HUES64 (cell line): Measurements from ENCODE around the gene CFAP77. TPM values are rescaled to one million over a fixed set of nuclear protein-coding genes. Genes with fewer than 3 reads are reported as not detected.
"Not testable (repeated sequence)": the region's sequence is repeated elsewhere in the genome, so short reads cannot be mapped to it uniquely, and the experiment has no call there.

Experiments
- H3K27ac ChIP-seq: 2 replicates; pipeline ENCODE4 v1.7.0; 2013; ENCODE audit warnings: low read depth, low read length, inconsistent platforms
- H3K27me3 ChIP-seq: 2 replicates; pipeline ENCODE4 v1.6.1; 2013; ENCODE audit warnings: mild to moderate bottlenecking, low read length; ENCODE audit not compliant: insufficient read depth
- H3K36me3 ChIP-seq: 2 replicates; pipeline ENCODE4 v1.6.1; 2013; ENCODE audit warnings: mild to moderate bottlenecking, low read length; ENCODE audit not compliant: insufficient read depth
- H3K4me1 ChIP-seq: 2 replicates; pipeline ENCODE4 v1.6.1; 2013; ENCODE audit warnings: mild to moderate bottlenecking, low read length, moderate library complexity; ENCODE audit not compliant: insufficient read depth
- H3K4me3 ChIP-seq: 2 replicates; pipeline ENCODE4 v1.5.1; 2013; ENCODE audit warnings: mild to moderate bottlenecking, low read length, moderate library complexity
- H3K9ac ChIP-seq: 2 replicates; pipeline ENCODE4 v1.6.1; 2013; ENCODE audit warnings: mild to moderate bottlenecking, low read depth, low read length
- H3K9me3 ChIP-seq: 2 replicates; pipeline ENCODE4 v1.6.1; 2013; ENCODE audit warnings: low read depth, low read length; ENCODE audit not compliant: insufficient read depth
- WGBS: fragments of 150-250, 120-280 bp; methylation state at CpG from one replicate; pipeline ENCODE4 v1.1.7; 2013; ENCODE audit warnings: missing lambda C conversion rate; 5-methylcytosine and 5-hydroxymethylcytosine counted together
- polyA plus RNA-seq, 2 experiments: library from polyadenylated mRNA; stranded (reverse); fragments of 50-300 nt; gene quantifications; one replicate each; pipeline ENCODE4 v1.2.3, GENCODE V29; 2013

Gene CFAP77
- polyA plus RNA-seq (2013, experiment 1 of 2) = 0.80 TPM
- 1.1 TPM for polyA plus RNA-seq (2013, experiment 2 of 2)

- peaks cover 53% of the 10 kb centered on the region for H3K27me3 ChIP-seq
- H3K27ac ChIP-seq = peak within 1 kb of the TSS; percentile 74
- H3K4me1 ChIP-seq = peaks cover 14% of the 10 kb centered on the region
- no peaks in the 10 kb centered on the region for H3K9me3 ChIP-seq
- under 1% methylated on average over 69 of the region's 69 CpGs for WGBS
- peak within 1 kb of the TSS; percentile 71 for H3K4me3 ChIP-seq
- no peaks in the 10 kb centered on the region for H3K36me3 ChIP-seq
- H3K9ac ChIP-seq = peak within 1 kb of the TSS; percentile 95
Measured at GRCh38 chr9:132409828-132410528, at the start of gene CFAP77. Gene CFAP77 (plus strand): TSS chr9:132410211. CDS start chr9:132410272, 61 bp downstream.

- no peak overlapping the region for H3K4me3 ChIP-seq
- no peaks in the 10 kb centered on the region for H3K9me3 ChIP-seq
- H3K9ac ChIP-seq = no peak overlapping the region
- no peaks in the 10 kb centered on the region for H3K27me3 ChIP-seq
- no peaks in the 10 kb centered on the region for H3K36me3 ChIP-seq
- no peak overlapping the region for H3K27ac ChIP-seq
- no peaks in the 10 kb centered on the region for H3K4me1 ChIP-seq
- WGBS = 93% methylated on average over 9 of the region's 9 CpGs
Measured at GRCh38 chr9:132364068-132364467, 45.9 kb upstream of the CFAP77 start.

- Histone ChIP-seq H3K9me3 (no peaks in the 10 kb centered on the region), H3K4me1 (no peaks in the 10 kb centered on the region), H3K4me3 (no peak overlapping the region), H3K27me3 (no peaks in the 10 kb centered on the region), H3K9ac (no peak overlapping the region), H3K27ac (no peak overlapping the region), H3K36me3 (no peaks in the 10 kb centered on the region)
- WGBS = 85% methylated on average over 1 of the region's 3 CpGs
Measured at GRCh38 chr9:132365986-132366385, 44.0 kb upstream of the CFAP77 start.

GRCh38 chr9:132366481-132366880, 43.5 kb upstream of the CFAP77 start:
- Histone ChIP-seq H3K36me3 (no peaks in the 10 kb centered on the region), H3K9me3 (no peaks in the 10 kb centered on the region), H3K9ac (no peak overlapping the region), H3K4me3 (no peak overlapping the region), H3K27ac (no peak overlapping the region), H3K4me1 (no peaks in the 10 kb centered on the region), H3K27me3 (no peaks in the 10 kb centered on the region)
- 96% methylated on average over 4 of the region's 4 CpGs for WGBS

GRCh38 chr9:132367613-132368313, 42.2 kb upstream of the CFAP77 start:
- no peaks in the 10 kb centered on the region for H3K9me3 ChIP-seq
- no peak overlapping the region for H3K9ac ChIP-seq
- H3K36me3 ChIP-seq = no peaks in the 10 kb centered on the region
- H3K4me3 ChIP-seq = no peak overlapping the region
- no peaks in the 10 kb centered on the region for H3K27me3 ChIP-seq
- WGBS = 83% methylated on average over 13 of the region's 13 CpGs
- no peaks in the 10 kb centered on the region for H3K4me1 ChIP-seq
- no peak overlapping the region for H3K27ac ChIP-seq

- H3K9ac ChIP-seq = no peak overlapping the region
- no peak overlapping the region for H3K4me3 ChIP-seq
- H3K36me3 ChIP-seq = no peaks in the 10 kb centered on the region
- H3K9me3 ChIP-seq = no peaks in the 10 kb centered on the region
- WGBS = 90% methylated on average over 4 of the region's 4 CpGs
- H3K27me3 ChIP-seq = no peaks in the 10 kb centered on the region
- H3K27ac ChIP-seq = no peak overlapping the region
- H3K4me1 ChIP-seq = no peaks in the 10 kb centered on the region
Measured at GRCh38 chr9:132369421-132369820, 40.6 kb upstream of the CFAP77 start.

GRCh38 chr9:132370592-132370991, 39.4 kb upstream of the CFAP77 start:
- no peaks in the 10 kb centered on the region for H3K27me3 ChIP-seq
- no peaks in the 10 kb centered on the region for H3K4me1 ChIP-seq
- no peak overlapping the region for H3K4me3 ChIP-seq
- WGBS = 91% methylated on average over 4 of the region's 4 CpGs
- no peaks in the 10 kb centered on the region for H3K9me3 ChIP-seq
- peaks cover 9% of the 10 kb centered on the region for H3K36me3 ChIP-seq
- no peak overlapping the region for H3K9ac ChIP-seq
- no peak overlapping the region for H3K27ac ChIP-seq

GRCh38 chr9:132372177-132373095, 37.6 kb upstream of the CFAP77 start:
- Histone ChIP-seq H3K4me1 (no peaks in the 10 kb centered on the region), H3K4me3 (no peak overlapping the region), H3K36me3 (peaks cover 27% of the 10 kb centered on the region), H3K9ac (no peak overlapping the region), H3K9me3 (0 out of 2 replicates have a peak, but pooled peaks cover under 1% of the 10 kb centered on the region), H3K27me3 (no peaks in the 10 kb centered on the region), H3K27ac (no peak overlapping the region)
- 88% methylated on average over 14 of the region's 14 CpGs for WGBS

- H3K4me1 ChIP-seq, H3K4me3 ChIP-seq, H3K27me3 ChIP-seq, H3K27ac ChIP-seq, H3K9ac ChIP-seq: not testable (repeated sequence)
- 91% methylated on average over 2 of the region's 2 CpGs for WGBS
- Histone ChIP-seq H3K9me3 (peaks cover 11% of the 10 kb centered on the region), H3K36me3 (peaks cover 73% of the 10 kb centered on the region)
Measured at GRCh38 chr9:132377769-132378168, 32.2 kb upstream of the CFAP77 start.

GRCh38 chr9:132378416-132378815, 31.6 kb upstream of the CFAP77 start:
- not testable (repeated sequence) for H3K4me3 ChIP-seq, H3K4me1 ChIP-seq, H3K27ac ChIP-seq, H3K9ac ChIP-seq, H3K27me3 ChIP-seq
- 94% methylated on average over 3 of the region's 3 CpGs for WGBS
- Histone ChIP-seq H3K9me3 (peaks cover 11% of the 10 kb centered on the region), H3K36me3 (peaks cover 79% of the 10 kb centered on the region)
